Sciatic nerve (tissue), 2 donors: ENCODE data around the gene CDK18. TPM values are rescaled to one million over a fixed set of nuclear protein-coding genes. Genes with fewer than 3 reads are reported as not detected.

Experiments
- ATAC-seq: fragments of 200-7000 bp; cut with Tn5 transposase; one replicate; pipeline ENCODE4 v1.9.1; 2020; ENCODE audit warnings: mild to moderate bottlenecking, moderate library complexity
- DNase-seq: peaks from one replicate; pipeline ENCODE4 v3.0.0-alpha.2; 2020; ENCODE audit warnings: low spot score
- intact Hi-C: fragments of 100-400 bp; cut with DNase I; formaldehyde crosslinking; loops from one replicate; pipeline ENCODE4 v1.14.2; 2022
- total RNA-seq: library from RNA; stranded (reverse); fragmentation: NEBNext Ultra II Directional; extraction: Animal tissue kit (Norgen Biotek cat#: 25700); gene quantifications from one replicate; pipeline ENCODE4 v1.2.1, GENCODE V29; 2021
- donor health status: DM: no; HTN: no; CAD: no.
- donor health status: DM: no; HTN: no; CAD: no.

The CDK18 gene
- total RNA-seq = 9.4 TPM

- intact Hi-C loops = no loop called here
- DNase-seq (peak; percentile 79), ATAC-seq (peak; percentile 74)
These were observed at the start of gene CDK18 for GRCh38 chr1:205504311-205505075. Gene CDK18, plus strand, starts transcription at chr1:205504669. Its CDS starts 18,499 bp downstream, at chr1:205523168.

GRCh38 chr1:205454903-205455335 lies 49.5 kb upstream of the CDK18 start:
- intact Hi-C loops = no loop called here
- ATAC-seq = no peak
- DNase-seq = no peak

GRCh38 chr1:205455581-205456382 lies 48.7 kb upstream of the CDK18 start, which contains the start of gene BLACAT1:
Gene BLACAT1, minus strand, starts transcription at chr1:205456045.
- no peak for DNase-seq
- no peak for ATAC-seq
- intact Hi-C loops = no loop called here

GRCh38 chr1:205456383-205456867 lies 48.0 kb upstream of the CDK18 start:
- intact Hi-C loops = no loop called here
- DNase-seq (no peak), ATAC-seq (no peak)

GRCh38 chr1:205456868-205457745 lies 47.4 kb upstream of the CDK18 start:
- DNase-seq = no peak
- no peak for ATAC-seq
- intact Hi-C loops = loop anchor here (1.0 kb wide), 1 partner anchor 21 kb away; no protein-coding TSS in a partner anchor

GRCh38 chr1:205458777-205459566 lies 45.5 kb upstream of the CDK18 start:
- intact Hi-C loops = no loop called here
- DNase-seq = no peak
- ATAC-seq = peak; percentile 64

- intact Hi-C loops = no loop called here
- DNase-seq (no peak), ATAC-seq (no peak)
These were observed 39.1 kb upstream of the CDK18 start for GRCh38 chr1:205465392-205465791.

GRCh38 chr1:205466595-205467220 lies 37.8 kb upstream of the CDK18 start:
- ATAC-seq (peak; percentile 34), DNase-seq (no peak)
- intact Hi-C loops = no loop called here

GRCh38 chr1:205470131-205470530 lies 34.3 kb upstream of the CDK18 start:
- intact Hi-C loops = no loop called here
- ATAC-seq = no peak
- no peak for DNase-seq

GRCh38 chr1:205472737-205473441 lies 31.6 kb upstream of the CDK18 start:
- DNase-seq = no peak
- intact Hi-C loops = no loop called here
- no peak for ATAC-seq

GRCh38 chr1:205473475-205473874 lies 31.0 kb upstream of the CDK18 start:
- no peak for ATAC-seq
- intact Hi-C loops = no loop called here
- DNase-seq = no peak

- ATAC-seq (no peak), DNase-seq (no peak)
- intact Hi-C loops = no loop called here
These were observed 30.5 kb upstream of the CDK18 start for GRCh38 chr1:205473966-205474365.

GRCh38 chr1:205474571-205474970 lies 29.9 kb upstream of the CDK18 start:
- intact Hi-C loops = no loop called here
- ATAC-seq = no peak

GRCh38 chr1:205475855-205476254 lies 28.6 kb upstream of the CDK18 start:
- ATAC-seq = no peak
- no peak for DNase-seq
- intact Hi-C loops = no loop called here

More at GRCh38 chr1:205474571-205474970, 29.9 kb upstream of the CDK18 start:
- no peak for DNase-seq

- ATAC-seq (no peak), DNase-seq (no peak)
- intact Hi-C loops = no loop called here
These were observed 27.8 kb upstream of the CDK18 start for GRCh38 chr1:205476648-205477047.

- intact Hi-C loops = no loop called here
- no peak for DNase-seq
- ATAC-seq = no peak
These were observed 27.2 kb upstream of the CDK18 start for GRCh38 chr1:205477121-205477758.

- ATAC-seq (peak; percentile 20), DNase-seq (no peak)
- intact Hi-C loops = no loop called here
These were observed 26.7 kb upstream of the CDK18 start for GRCh38 chr1:205477759-205478247.
